Trophoblast cell (in vitro differentiated cells and primary cell): ENCODE measurements around the gene CRIP1. TPM values are rescaled to one million over a fixed set of nuclear protein-coding genes. Genes with fewer than 3 reads are reported as not detected.

ENCODE experiments used
- DNase-seq, 2 donors: peaks; one replicate each; pipeline ENCODE4 v3.0.0-alpha.2; 2016
- H2AFZ ChIP-seq: 2 replicates; pipeline ENCODE4 v1.6.1; 2013; ENCODE audit warnings: low read length, moderate library complexity, mild to moderate bottlenecking; ENCODE audit not compliant: insufficient read depth, poor library complexity
- H2AK5ac ChIP-seq: 2 replicates; pipeline ENCODE4 v1.6.1; 2013; ENCODE audit warnings: mild to moderate bottlenecking, low read length
- H2BK120ac ChIP-seq: 2 replicates; pipeline ENCODE4 v1.6.1; 2013; ENCODE audit warnings: low read length, mild to moderate bottlenecking, moderate library complexity; ENCODE audit not compliant: insufficient read depth, poor library complexity
- H2BK12ac ChIP-seq: 2 replicates; pipeline ENCODE4 v1.6.1; 2013; ENCODE audit warnings: mild to moderate bottlenecking, low read length, moderate library complexity
- H2BK5ac ChIP-seq: 2 replicates; pipeline ENCODE4 v1.6.1; 2013; ENCODE audit warnings: low read length, low read depth, moderate library complexity, mild to moderate bottlenecking; ENCODE audit not compliant: poor library complexity
- H3K14ac ChIP-seq: 2 replicates; pipeline ENCODE4 v1.6.1; 2013; ENCODE audit warnings: mild to moderate bottlenecking, low read length
- H3K18ac ChIP-seq: 2 replicates; pipeline ENCODE4 v1.6.1; 2013; ENCODE audit warnings: mild to moderate bottlenecking, low read length
- H3K23ac ChIP-seq: 2 replicates; pipeline ENCODE4 v1.6.1; 2013; ENCODE audit warnings: low read length
- H3K27ac ChIP-seq: 2 replicates; pipeline ENCODE4 v1.5.1; 2013; ENCODE audit warnings: low read depth, mild to moderate bottlenecking, inconsistent platforms, low read length, moderate library complexity
- H3K27me3 ChIP-seq: 2 replicates; pipeline ENCODE4 v1.6.1; 2013; ENCODE audit warnings: inconsistent platforms, mild to moderate bottlenecking, low read length, moderate library complexity; ENCODE audit not compliant: insufficient read depth
- H3K36me3 ChIP-seq, 2 experiments: 1 replicate in 1 of 2; 2 replicates in 1 of 2; pipeline ENCODE4 v1.6.1; 2013; ENCODE audit warnings: low read length in 2 of 2, mild to moderate bottlenecking in 2 of 2, moderate library complexity in 1 of 2; ENCODE audit not compliant: insufficient read depth in 2 of 2, control insufficient read depth in 1 of 2
- H3K4ac ChIP-seq: 2 replicates; pipeline ENCODE4 v1.6.1; 2013; ENCODE audit warnings: low read depth, mild to moderate bottlenecking, low read length, moderate library complexity
- H3K4me1 ChIP-seq, 2 experiments: 1 replicate in 1 of 2; 2 replicates in 1 of 2; pipeline ENCODE4 v1.6.1; 2013; ENCODE audit warnings: low read length in 2 of 2, mild to moderate bottlenecking in 2 of 2, moderate library complexity in 1 of 2; ENCODE audit not compliant: insufficient read depth in 2 of 2, control insufficient read depth in 1 of 2
- H3K4me2 ChIP-seq: 2 replicates; pipeline ENCODE4 v1.6.1; 2013; ENCODE audit warnings: inconsistent platforms, mild to moderate bottlenecking, low read length, moderate library complexity
- H3K4me3 ChIP-seq: 2 replicates; pipeline ENCODE4 v1.5.1; 2013; ENCODE audit warnings: mild to moderate bottlenecking, low read depth, low read length, inconsistent platforms
- H3K79me1 ChIP-seq: one replicate; pipeline ENCODE4 v1.6.1; 2013; ENCODE audit warnings: low read length
- H3K79me2 ChIP-seq: 2 replicates; pipeline ENCODE4 v1.6.1; 2013; ENCODE audit warnings: low read length, mild to moderate bottlenecking; ENCODE audit not compliant: control insufficient read depth, insufficient read depth, poor library complexity
- H3K9ac ChIP-seq: 2 replicates; pipeline ENCODE4 v1.6.1; 2013; ENCODE audit warnings: mild to moderate bottlenecking, low read length
- H3K9me3 ChIP-seq: 2 replicates; pipeline ENCODE4 v1.6.1; 2013; ENCODE audit warnings: low read depth, mild to moderate bottlenecking, control low read depth, inconsistent platforms, low read length; ENCODE audit not compliant: insufficient read depth
- H4K12ac ChIP-seq: 2 replicates; pipeline ENCODE4 v1.6.1; 2013; ENCODE audit warnings: low read depth, mild to moderate bottlenecking, low read length, moderate library complexity
- H4K8ac ChIP-seq: 2 replicates; pipeline ENCODE4 v1.6.1; 2013; ENCODE audit warnings: low read depth, mild to moderate bottlenecking, low read length, moderate library complexity
- H4K91ac ChIP-seq: one replicate; pipeline ENCODE4 v1.6.1; 2013; ENCODE audit warnings: low read depth, mild to moderate bottlenecking, low read length, moderate library complexity
- WGBS: extraction: QIAGEN DNeasy Blood & Tissue Kit; methylation state at CpG from one replicate; pipeline ENCODE4 v1.1.7; 2013; ENCODE audit warnings: missing lambda C conversion rate; ENCODE audit not compliant: insufficient read length, insufficient coverage; ENCODE audit errors: extremely low coverage; 5-methylcytosine and 5-hydroxymethylcytosine counted together
- polyA plus RNA-seq: library from polyadenylated mRNA; stranded (reverse); fragments of 200-250 nt; gene quantifications from 2 replicates; pipeline ENCODE4 v1.2.3, GENCODE V29; 2013

Gene CRIP1
- 44.7 and 45.0 TPM in 2 replicates for polyA plus RNA-seq

GRCh38 chr14:105486163-105486973, at the start of gene CRIP1:
TSS of gene CRIP1 (plus strand) at chr14:105486886. CDS start at chr14:105487260, 374 bp downstream.
- DNase-seq: peak in 1 of 2 donors; percentile 54
- H2AFZ ChIP-seq: peak within 1 kb of the TSS; percentile 1
- WGBS: no CpG with 5 or more reads among the region's 56 CpGs

GRCh38 chr14:105436891-105437722, 49.6 kb upstream of the CRIP1 start:
- H3K9me3 ChIP-seq: no peaks in the 10 kb centered on the region
- no peak overlapping the region for H2AK5ac ChIP-seq
- H3K27me3 ChIP-seq: no peaks in the 10 kb centered on the region
- no peak overlapping the region for H3K18ac ChIP-seq
- no peak overlapping the region for H4K91ac ChIP-seq
- H2BK120ac ChIP-seq: no peak overlapping the region
- no peak overlapping the region for H4K8ac ChIP-seq
- peaks cover 3% of the 10 kb centered on the region for H3K79me2 ChIP-seq
- no peak for DNase-seq
- H3K14ac ChIP-seq: no peak overlapping the region
- peaks cover 6 to 7% of the 10 kb centered on the region in 2 experiments for H3K4me1 ChIP-seq
- no peak overlapping the region for H4K12ac ChIP-seq
- H2BK5ac ChIP-seq: no peak overlapping the region
- no peak overlapping the region for H3K9ac ChIP-seq
- no peak overlapping the region for H3K27ac ChIP-seq
- no CpG with 5 or more reads among the region's 31 CpGs for WGBS
- no peak overlapping the region for H3K4me2 ChIP-seq
- H3K4ac ChIP-seq: peak overlapping the region; percentile 71
- no peak overlapping the region for H3K23ac ChIP-seq
- H2AFZ ChIP-seq: no peak overlapping the region
- H3K4me3 ChIP-seq: no peak overlapping the region
- H2BK12ac ChIP-seq: no peak overlapping the region
- no peaks in the 10 kb centered on the region for H3K79me1 ChIP-seq
- peaks cover 20 to 29% of the 10 kb centered on the region in 2 experiments for H3K36me3 ChIP-seq

More at GRCh38 chr14:105486163-105486973, at the start of gene CRIP1:
- H3K27ac ChIP-seq: no peak within 1 kb of the TSS
- H2BK5ac ChIP-seq: no peak within 1 kb of the TSS
- no peak within 1 kb of the TSS for H2BK12ac ChIP-seq
- H4K91ac ChIP-seq: no peak within 1 kb of the TSS
- H3K23ac ChIP-seq: no peak within 1 kb of the TSS
- no peak within 1 kb of the TSS for H4K12ac ChIP-seq
- no peak within 1 kb of the TSS for H3K4ac ChIP-seq
- no peak within 1 kb of the TSS for H3K9ac ChIP-seq
- no peaks in the 10 kb centered on the region for H3K36me3 ChIP-seq
- H2AK5ac ChIP-seq: no peak within 1 kb of the TSS
- H3K79me1 ChIP-seq: peaks cover 18% of the 10 kb centered on the region
- H4K8ac ChIP-seq: peak within 1 kb of the TSS; percentile 31
- no peak within 1 kb of the TSS for H2BK120ac ChIP-seq
- peak within 1 kb of the TSS; percentile 41 for H3K4me2 ChIP-seq
- H3K9me3 ChIP-seq: peaks cover 4% of the 10 kb centered on the region
- H3K4me1 ChIP-seq: peaks cover 25 to 41% of the 10 kb centered on the region in 2 experiments
- peaks cover 21% of the 10 kb centered on the region for H3K27me3 ChIP-seq
- peaks cover 2% of the 10 kb centered on the region for H3K79me2 ChIP-seq
- H3K18ac ChIP-seq: peak within 1 kb of the TSS; percentile 74
- H3K4me3 ChIP-seq: no peak within 1 kb of the TSS
- no peak within 1 kb of the TSS for H3K14ac ChIP-seq

GRCh38 chr14:105437723-105438500, 48.8 kb upstream of the CRIP1 start:
- peaks cover 3% of the 10 kb centered on the region for H3K9me3 ChIP-seq
- no peaks in the 10 kb centered on the region for H3K79me1 ChIP-seq
- H3K18ac ChIP-seq: peak overlapping the region; percentile 21
- no peak overlapping the region for H4K91ac ChIP-seq
- peak overlapping the region; percentile 71 for H3K4ac ChIP-seq
- H3K4me3 ChIP-seq: no peak overlapping the region
- H2AK5ac ChIP-seq: no peak overlapping the region
- peaks cover 3% of the 10 kb centered on the region for H3K79me2 ChIP-seq
- peaks cover 28 to 35% of the 10 kb centered on the region in 2 experiments for H3K36me3 ChIP-seq
- no peak overlapping the region for H3K27ac ChIP-seq
- no peak overlapping the region for H2BK5ac ChIP-seq
- H4K8ac ChIP-seq: no peak overlapping the region
- no peak overlapping the region for H4K12ac ChIP-seq
- DNase-seq: no peak
- no peak overlapping the region for H2BK12ac ChIP-seq
- H3K4me1 ChIP-seq: peaks cover 4 to 6% of the 10 kb centered on the region in 2 experiments
- H3K14ac ChIP-seq: no peak overlapping the region
- no peaks in the 10 kb centered on the region for H3K27me3 ChIP-seq
- H2BK120ac ChIP-seq: no peak overlapping the region
- no peak overlapping the region for H3K23ac ChIP-seq
- H3K9ac ChIP-seq: no peak overlapping the region
- H2AFZ ChIP-seq: no peak overlapping the region
- no peak overlapping the region for H3K4me2 ChIP-seq
- WGBS: no CpG with 5 or more reads among the region's 18 CpGs

- Histone ChIP-seq H2BK12ac (no peak overlapping the region), H3K14ac (no peak overlapping the region), H3K79me2 (peaks cover 3% of the 10 kb centered on the region), H4K91ac (no peak overlapping the region), H3K4me3 (no peak overlapping the region), H3K27me3 (no peaks in the 10 kb centered on the region), H3K9me3 (peaks cover 5% of the 10 kb centered on the region), H3K9ac (no peak overlapping the region), H3K18ac (no peak overlapping the region), H3K27ac (no peak overlapping the region), H2BK120ac (no peak overlapping the region), H4K12ac (no peak overlapping the region), H3K23ac (no peak overlapping the region), H3K4ac (no peak overlapping the region), H4K8ac (no peak overlapping the region), H3K36me3 (peaks cover 30 to 39% of the 10 kb centered on the region in 2 experiments), H3K4me1 (no peaks in the 10 kb centered on the region), H2AK5ac (no peak overlapping the region), H2BK5ac (no peak overlapping the region), H2AFZ (no peak overlapping the region), H3K4me2 (no peak overlapping the region), H3K79me1 (no peaks in the 10 kb centered on the region)
- no peak for DNase-seq
- WGBS: no CpG with 5 or more reads among the region's 11 CpGs
These were observed 47.5 kb upstream of the CRIP1 start for GRCh38 chr14:105439179-105439578.
